Liver (tissue), 9 donors: ENCODE data around the gene RAB22A. TPM values are rescaled to one million over a fixed set of nuclear protein-coding genes. Genes with fewer than 3 reads are reported as not detected.

Experiments
- DNase-seq: peaks from one replicate; pipeline ENCODE4 v3.0.0-alpha.2; 2017; ENCODE audit warnings: low spot score
- H3K27ac ChIP-seq, 2 donors: one replicate each; pipeline ENCODE4 v1.7.0; 2013; ENCODE audit warnings: inconsistent platforms in 2 of 2, low read length in 2 of 2, control low read depth in 1 of 2, low read depth in 1 of 2, mild to moderate bottlenecking in 1 of 2
- H3K27me3 ChIP-seq, 4 donors: one replicate each; pipeline versions ENCODE4 v1.6.1 to v1.7.0; 2013; ENCODE audit warnings: low read length in 3 of 4, inconsistent platforms in 1 of 4, mild to moderate bottlenecking in 1 of 4, moderate library complexity in 1 of 4; ENCODE audit not compliant: control insufficient read depth in 4 of 4, insufficient read depth in 4 of 4
- H3K36me3 ChIP-seq, 4 donors: one replicate each; pipeline versions ENCODE4 v1.6.1 to v1.7.0; 2013; ENCODE audit warnings: low read length in 3 of 4, mild to moderate bottlenecking in 3 of 4, low read depth in 1 of 4, moderate library complexity in 1 of 4; ENCODE audit not compliant: control insufficient read depth in 4 of 4, insufficient read depth in 3 of 4
- H3K4me1 ChIP-seq, 4 donors: one replicate each; pipeline versions ENCODE4 v1.6.1 to v1.7.0; 2013; ENCODE audit warnings: low read length in 3 of 4, mild to moderate bottlenecking in 3 of 4, moderate library complexity in 1 of 4; ENCODE audit not compliant: control insufficient read depth in 4 of 4, insufficient read depth in 4 of 4
- H3K4me3 ChIP-seq, 3 donors: one replicate each; pipeline versions ENCODE4 v1.6.1 to v1.7.0; 2013; ENCODE audit warnings: low read length in 3 of 3, control low read depth in 1 of 3, low read depth in 1 of 3, mild to moderate bottlenecking in 1 of 3
- H3K9ac ChIP-seq, 2 donors: one replicate each; pipeline ENCODE4 v1.7.0; 2013; ENCODE audit warnings: low read length in 2 of 2, mild to moderate bottlenecking in 2 of 2, moderate library complexity in 2 of 2, control low read depth in 1 of 2, low read depth in 1 of 2
- H3K9me3 ChIP-seq, 4 donors: one replicate each; pipeline versions ENCODE4 v1.6.1 to v1.7.0; 2013; ENCODE audit warnings: low read length in 3 of 4; ENCODE audit not compliant: control insufficient read depth in 4 of 4
- ATF3 ChIP-seq: IDR thresholded peaks from 2 replicates; pipeline ENCODE4 v1.6.1; 2016; ENCODE audit warnings: antibody characterized with exemption
- CTCF ChIP-seq: fragments of 150-350 bp; IDR thresholded peaks from 2 replicates; pipeline ENCODE4 v1.5.1; 2017; ENCODE audit warnings: improper control_type of control experiment, low read depth, low read length; ENCODE audit not compliant: missing input control
- EGR1 ChIP-seq, 2 donors: IDR thresholded peaks; 2 replicates each; pipeline ENCODE4 v1.6.1; 2016 to 2018; ENCODE audit warnings: antibody characterized with exemption in 2 of 2, low read depth in 2 of 2
- FOXA1 ChIP-seq: IDR thresholded peaks from 2 replicates; pipeline ENCODE4 v1.6.1; 2016; ENCODE audit warnings: antibody characterized with exemption
- FOXA2 ChIP-seq: IDR thresholded peaks from 2 replicates; pipeline ENCODE4 v1.6.1; 2016; ENCODE audit warnings: antibody characterized with exemption
- GABPA ChIP-seq, 2 donors: IDR thresholded peaks in 1 of 2; conservative IDR thresholded peaks in 1 of 2; 2 replicates each; pipeline ENCODE4 v1.6.1; 2016; ENCODE audit warnings: antibody characterized with exemption in 2 of 2, mild to moderate bottlenecking in 1 of 2, moderate library complexity in 1 of 2
- HNF4A ChIP-seq, 2 donors: conservative IDR thresholded peaks; 2 replicates each; pipeline ENCODE4 v1.6.1; 2016; ENCODE audit warnings: antibody characterized with exemption in 2 of 2, mild to moderate bottlenecking in 2 of 2
- HNF4G ChIP-seq: IDR thresholded peaks from 2 replicates; pipeline ENCODE4 v1.6.1; 2016; ENCODE audit warnings: antibody characterized with exemption
- JUND ChIP-seq, 2 donors: IDR thresholded peaks; 2 replicates each; pipeline ENCODE4 v1.6.1; 2016; ENCODE audit warnings: antibody characterized with exemption in 2 of 2
- NR2F2 ChIP-seq: IDR thresholded peaks from 2 replicates; pipeline ENCODE4 v1.6.1; 2016; ENCODE audit warnings: antibody characterized with exemption
- REST ChIP-seq: IDR thresholded peaks from 2 replicates; pipeline ENCODE4 v1.6.1; 2016; ENCODE audit warnings: antibody characterized with exemption, mild to moderate bottlenecking
- RXRA ChIP-seq, 2 donors: IDR thresholded peaks; 2 replicates each; pipeline ENCODE4 v1.6.1; 2017 to 2018; ENCODE audit warnings: antibody characterized with exemption in 2 of 2, mild to moderate bottlenecking in 1 of 2
- SP1 ChIP-seq: IDR thresholded peaks from 2 replicates; pipeline ENCODE4 v1.6.1; 2018; ENCODE audit warnings: antibody characterized with exemption, mild to moderate bottlenecking
- TAF1 ChIP-seq: conservative IDR thresholded peaks from 2 replicates; pipeline ENCODE4 v1.6.1; 2016; ENCODE audit warnings: antibody characterized with exemption, mild to moderate bottlenecking
- YY1 ChIP-seq: IDR thresholded peaks from 2 replicates; pipeline ENCODE4 v1.6.1; 2016; ENCODE audit warnings: antibody characterized with exemption, mild to moderate bottlenecking
- WGBS: extraction: QIAGEN DNeasy Blood & Tissue Kit; methylation state at CpG from one replicate; pipeline ENCODE4 v1.1.7; 2013; 5-methylcytosine and 5-hydroxymethylcytosine counted together
- polyA plus RNA-seq, 2 donors: library from polyadenylated mRNA; stranded (reverse) in 1 of 2; unstranded in 1 of 2; fragments of 200-250 nt in 1 of 2; fragments of >200 nt in 1 of 2; fragmentation: Nextera tagmentation in 1 of 2; extraction: Ambion mirVana in 1 of 2; gene quantifications; one replicate each; pipeline versions ENCODE4 v1.2.1 to v1.2.3, GENCODE V29; 2013 to 2015
- total RNA-seq, 2 donors: library from RNA; depleted of rRNA; stranded (reverse); fragments of >200 nt; gene quantifications; one replicate each; pipeline ENCODE4 v1.2.3, GENCODE V29; 2014
- TF ChIP-seq, protein P1 (sequence below): IDR thresholded peaks from 2 replicates; pipeline ENCODE4 v1.6.1; 2016; ENCODE audit warnings: antibody characterized with exemption
- TF ChIP-seq, protein P2 (sequence below): IDR thresholded peaks from 2 replicates; pipeline ENCODE4 v1.6.1; 2016; ENCODE audit warnings: antibody characterized with exemption
- donor health status: healthy.
- donor health status: healthy.
- donor health status: healthy.
- donor health status: healthy.
- donor health status: healthy.

Gene RAB22A
- total and polyA plus RNA-seq, 4 donors, result 3.0 to 8.1 (median 5.8) TPM

- Histone ChIP-seq H3K4me1 (no peaks in the 10 kb centered on the region), H3K9ac (no peak overlapping the region), H3K4me3 (no peak overlapping the region), H3K36me3 (peaks cover 0 to 22% (median 15%) of the 10 kb centered on the region in 4 donors), H3K9me3 (no peaks in the 10 kb centered on the region), H3K27ac (no peak overlapping the region), H3K27me3 (no peaks in the 10 kb centered on the region)
- TF ChIP-seq CTCF (no peak), NR2F2 (no peak), FOXA2 (no peak), ATF3 (no peak), RXRA (IDR thresholded peaks at IDR 0.05) (no peak), FOXA1 (no peak), HNF4A (conservative IDR thresholded peaks at IDR 0.05) (no peak), HNF4G (no peak), GABPA (IDR thresholded peaks at IDR 0.05 in 1 of 2, conservative IDR thresholded peaks at IDR 0.05 in 1 of 2) (no peak)
- TF ChIP-seq, protein P1, sequence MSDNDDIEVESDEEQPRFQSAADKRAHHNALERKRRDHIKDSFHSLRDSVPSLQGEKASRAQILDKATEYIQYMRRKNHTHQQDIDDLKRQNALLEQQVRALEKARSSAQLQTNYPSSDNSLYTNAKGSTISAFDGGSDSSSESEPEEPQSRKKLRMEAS, result no peak
- no peak for DNase-seq
Observed at GRCh38 chr20:58360936-58361335, 51.4 kb downstream of the RAB22A start.

DNA sequence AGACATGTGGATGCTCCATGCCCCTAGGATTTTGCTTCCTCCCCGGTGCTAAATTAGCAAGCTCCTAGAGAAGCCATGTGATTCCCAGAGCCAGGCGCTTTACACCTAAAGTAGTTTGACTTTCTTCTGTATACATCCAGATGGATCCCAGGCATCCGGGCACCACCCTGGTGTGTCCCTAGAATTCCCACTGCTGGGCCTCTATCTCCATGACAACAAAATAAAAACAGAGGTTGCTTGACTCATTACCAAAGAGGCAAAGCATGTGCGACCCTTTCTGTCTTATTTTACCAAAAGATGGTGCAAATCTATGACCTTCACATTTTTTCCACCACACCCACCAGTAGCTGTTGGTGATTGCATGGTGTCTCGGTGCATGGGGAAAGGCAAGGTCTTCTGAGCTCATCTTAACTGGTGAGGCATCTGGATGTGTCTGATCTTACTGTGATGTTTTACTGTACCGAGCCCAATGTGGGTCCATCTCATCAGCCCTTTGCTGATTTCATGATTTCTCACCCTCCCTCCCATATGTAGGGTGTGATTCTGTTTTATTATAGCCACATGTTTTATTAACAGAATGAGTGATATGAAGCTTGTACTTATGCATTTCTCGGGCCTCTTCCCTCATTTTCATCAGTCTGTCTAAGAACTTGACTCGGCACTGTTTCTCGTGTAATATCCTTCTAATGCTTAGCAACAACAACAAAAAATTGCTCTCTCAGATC lies 52.1 kb downstream of the RAB22A start:
- whole genome bisulfite sequencing, result 88% methylated on average over 9 of the region's 9 CpGs
- H3K9me3 ChIP-seq, result no peaks in the 10 kb centered on the region
- peaks cover 0 to 19% (median 15%) of the 10 kb centered on the region in 4 donors for H3K36me3 ChIP-seq
- no peak overlapping the region for H3K4me3 ChIP-seq
- H3K9ac ChIP-seq, result no peak overlapping the region
- H3K4me1 ChIP-seq, result no peaks in the 10 kb centered on the region
- TF ChIP-seq, protein P1, result no peak
- no peak for TF ChIP-seq GABPA (IDR thresholded peaks at IDR 0.05 in 1 of 2, conservative IDR thresholded peaks at IDR 0.05 in 1 of 2)
- no peak for TF ChIP-seq ATF3
- TF ChIP-seq FOXA2, result no peak
- TF ChIP-seq NR2F2, result no peak
- no peak for TF ChIP-seq JUND (IDR thresholded peaks at IDR 0.05)
- no peak for TF ChIP-seq RXRA (IDR thresholded peaks at IDR 0.05)
- TF ChIP-seq EGR1 (IDR thresholded peaks at IDR 0.05; ENCODE audit: low read depth in 2 of 2), result no peak
- TF ChIP-seq REST, result no peak
- TF ChIP-seq HNF4G, result no peak
- TF ChIP-seq YY1, result no peak
- no peak for TF ChIP-seq FOXA1
- TF ChIP-seq, protein P2, sequence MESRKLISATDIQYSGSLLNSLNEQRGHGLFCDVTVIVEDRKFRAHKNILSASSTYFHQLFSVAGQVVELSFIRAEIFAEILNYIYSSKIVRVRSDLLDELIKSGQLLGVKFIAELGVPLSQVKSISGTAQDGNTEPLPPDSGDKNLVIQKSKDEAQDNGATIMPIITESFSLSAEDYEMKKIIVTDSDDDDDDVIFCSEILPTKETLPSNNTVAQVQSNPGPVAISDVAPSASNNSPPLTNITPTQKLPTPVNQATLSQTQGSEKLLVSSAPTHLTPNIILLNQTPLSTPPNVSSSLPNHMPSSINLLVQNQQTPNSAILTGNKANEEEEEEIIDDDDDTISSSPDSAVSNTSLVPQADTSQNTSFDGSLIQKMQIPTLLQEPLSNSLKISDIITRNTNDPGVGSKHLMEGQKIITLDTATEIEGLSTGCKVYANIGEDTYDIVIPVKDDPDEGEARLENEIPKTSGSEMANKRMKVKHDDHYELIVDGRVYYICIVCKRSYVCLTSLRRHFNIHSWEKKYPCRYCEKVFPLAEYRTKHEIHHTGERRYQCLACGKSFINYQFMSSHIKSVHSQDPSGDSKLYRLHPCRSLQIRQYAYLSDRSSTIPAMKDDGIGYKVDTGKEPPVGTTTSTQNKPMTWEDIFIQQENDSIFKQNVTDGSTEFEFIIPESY, result no peak
- no peak for TF ChIP-seq SP1
- TF ChIP-seq TAF1, result no peak
- DNase-seq, result no peak
- H3K27me3 ChIP-seq, result no peaks in the 10 kb centered on the region
- no peak overlapping the region for H3K27ac ChIP-seq
